Measurements from ENCODE around the gene GOLGA6L7. TPM values are rescaled to one million over a fixed set of nuclear protein-coding genes. Genes with fewer than 3 reads are reported as not detected.
"Not testable (repeated sequence)": the region's sequence is repeated elsewhere in the genome, so short reads cannot be mapped to it uniquely, and the experiment has no call there.

GOLGA6L7 gene
- total and polyA plus RNA-seq, 10 donors: not detected

DNA sequence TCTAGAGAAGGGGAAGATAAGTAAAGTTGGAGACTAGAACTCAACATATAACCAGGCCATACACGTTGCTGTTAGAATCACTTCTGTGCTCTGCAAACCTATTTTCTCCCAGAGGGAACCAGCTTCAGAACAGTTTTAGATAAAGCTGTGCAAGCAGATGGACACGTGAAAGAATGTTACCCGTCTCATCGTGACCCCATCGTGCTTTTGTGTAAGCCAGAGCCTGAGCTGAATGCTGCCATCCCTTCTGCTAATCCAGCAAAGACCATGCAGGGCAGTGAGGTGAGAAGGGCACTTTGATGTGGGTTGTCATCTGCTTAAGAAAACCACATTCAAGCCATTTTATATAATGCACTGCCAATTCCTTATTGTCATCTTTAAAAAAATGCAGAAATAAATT lies 40.3 kb downstream of the GOLGA6L7 start:
- DNase-seq; H3K36me3 ChIP-seq; H3K27me3 ChIP-seq (replicated peaks in 1 of 7); H3K27ac ChIP-seq; H3K4me1 ChIP-seq; H3K9me3 ChIP-seq; H3K4me3 ChIP-seq; intact Hi-C loops (cut with DNase I; ENCODE audit: low total_unique reads): not testable (repeated sequence)
- WGBS, 5 donors: 50 to 87% (median 76%) methylated on average over 4 to 5 of the region's 5 CpGs

DNA sequence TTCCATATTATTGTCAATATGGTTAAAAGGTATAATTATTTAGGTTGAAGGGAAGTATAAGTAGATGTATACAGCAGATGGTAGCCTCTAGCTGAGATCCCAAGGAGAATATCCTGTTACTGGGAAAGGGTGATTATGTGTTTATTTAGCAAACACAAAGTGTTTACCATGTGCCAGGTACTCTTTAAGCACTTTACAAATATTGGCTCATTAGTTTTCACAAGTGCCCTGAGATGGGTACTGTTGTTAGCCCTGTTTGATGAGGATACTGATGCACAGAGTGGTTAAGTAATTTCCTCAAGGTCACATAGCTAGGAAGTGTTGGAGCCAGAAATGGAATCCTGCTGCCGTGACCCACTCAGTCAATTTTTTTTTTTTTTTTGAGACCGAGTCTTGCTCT lies 48.1 kb downstream of the GOLGA6L7 start:
- H3K4me3 ChIP-seq; H3K9me3 ChIP-seq; intact Hi-C loops (cut with DNase I; ENCODE audit: low total_unique reads); H3K27me3 ChIP-seq (replicated peaks in 1 of 7); H3K4me1 ChIP-seq; H3K27ac ChIP-seq; H3K36me3 ChIP-seq; DNase-seq: not testable (repeated sequence)
- WGBS, 5 donors: 80 to 100% (median 91%) methylated on average over 1 to 2 of the region's 2 CpGs; no CpG with 5 or more reads in 1 of the 5 donors

GRCh38 chr15:28798234-28798633 lies 50.2 kb downstream of the GOLGA6L7 start:
- intact Hi-C loops (cut with DNase I; ENCODE audit: low total_unique reads); H3K27me3 ChIP-seq (replicated peaks in 1 of 7); DNase-seq; H3K4me3 ChIP-seq; H3K36me3 ChIP-seq; H3K4me1 ChIP-seq; H3K9me3 ChIP-seq; H3K27ac ChIP-seq: not testable (repeated sequence)
- WGBS, 5 donors: 68 to 97% (median 75%) methylated on average over 1 to 2 of the region's 2 CpGs

- DNase-seq; H3K4me1 ChIP-seq; H3K9me3 ChIP-seq; H3K4me3 ChIP-seq; H3K36me3 ChIP-seq; intact Hi-C loops (cut with DNase I; ENCODE audit: low total_unique reads); H3K27ac ChIP-seq: not testable (repeated sequence)
- 75 to 86% (median 80%) methylated on average over 3 of the region's 3 CpGs for WGBS, 5 donors
- TF ChIP-seq, protein P1, sequence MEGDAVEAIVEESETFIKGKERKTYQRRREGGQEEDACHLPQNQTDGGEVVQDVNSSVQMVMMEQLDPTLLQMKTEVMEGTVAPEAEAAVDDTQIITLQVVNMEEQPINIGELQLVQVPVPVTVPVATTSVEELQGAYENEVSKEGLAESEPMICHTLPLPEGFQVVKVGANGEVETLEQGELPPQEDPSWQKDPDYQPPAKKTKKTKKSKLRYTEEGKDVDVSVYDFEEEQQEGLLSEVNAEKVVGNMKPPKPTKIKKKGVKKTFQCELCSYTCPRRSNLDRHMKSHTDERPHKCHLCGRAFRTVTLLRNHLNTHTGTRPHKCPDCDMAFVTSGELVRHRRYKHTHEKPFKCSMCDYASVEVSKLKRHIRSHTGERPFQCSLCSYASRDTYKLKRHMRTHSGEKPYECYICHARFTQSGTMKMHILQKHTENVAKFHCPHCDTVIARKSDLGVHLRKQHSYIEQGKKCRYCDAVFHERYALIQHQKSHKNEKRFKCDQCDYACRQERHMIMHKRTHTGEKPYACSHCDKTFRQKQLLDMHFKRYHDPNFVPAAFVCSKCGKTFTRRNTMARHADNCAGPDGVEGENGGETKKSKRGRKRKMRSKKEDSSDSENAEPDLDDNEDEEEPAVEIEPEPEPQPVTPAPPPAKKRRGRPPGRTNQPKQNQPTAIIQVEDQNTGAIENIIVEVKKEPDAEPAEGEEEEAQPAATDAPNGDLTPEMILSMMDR (IDR thresholded peaks at IDR 0.05 in 8 of 11, conservative IDR thresholded peaks at IDR 0.05 in 3 of 11): peak in 1 of 11 experiments; percentile 25
- H3K27me3 ChIP-seq (replicated peaks in 1 of 7): peaks cover 0 to 29% (median 6%) of the 10 kb centered on the region in 7 donors
Measured at GRCh38 chr15:28794231-28794630, 54.2 kb downstream of the GOLGA6L7 start.

Other genes starting within 250 kb of the GOLGA6L7 start
- gene GOLGA8M, start 136.2 kb downstream of the GOLGA6L7 start, total RNA-seq: 1 to 10 TPM in 6 of 7 donors, not detected in 1; 1.8 to 3.7 (median 2.4) TPM
- under 1 TPM in 1 of 3 donors, not detected in 2; 0.74 TPM for gene GOLGA8M, start 136.2 kb downstream of the GOLGA6L7 start, polyA plus RNA-seq
- gene APBA2, start 37.3 kb upstream of the GOLGA6L7 start, total RNA-seq: 10 to 100 TPM; 15.5 to 33.8 (median 19.2) TPM
- gene APBA2, start 37.3 kb upstream of the GOLGA6L7 start, polyA plus RNA-seq: 1 to 10 TPM; 5.8 to 6.6 (median 6.4) TPM

Data from spleen (tissue), 11 donors.